ENCODE results near the gene INO80.
A peak's percentile ranks its signal among the peaks of the same experiment; 100 is the strongest.

Gene INO80

GRCh38 chr15:41039121-41039520, 77.0 kb downstream of the INO80 start:
- H3K4me1 Mint-ChIP-seq = no peaks in the 10 kb centered on the region
- ATAC-seq (no peak), DNase-seq (no peak)
- H3K27me3 Mint-ChIP-seq = no peaks in the 10 kb centered on the region
- H3K27ac Mint-ChIP-seq = no peak overlapping the region
- H3K9me3 Mint-ChIP-seq = no peaks in the 10 kb centered on the region
- no peak overlapping the region for H3K4me3 Mint-ChIP-seq

DNA sequence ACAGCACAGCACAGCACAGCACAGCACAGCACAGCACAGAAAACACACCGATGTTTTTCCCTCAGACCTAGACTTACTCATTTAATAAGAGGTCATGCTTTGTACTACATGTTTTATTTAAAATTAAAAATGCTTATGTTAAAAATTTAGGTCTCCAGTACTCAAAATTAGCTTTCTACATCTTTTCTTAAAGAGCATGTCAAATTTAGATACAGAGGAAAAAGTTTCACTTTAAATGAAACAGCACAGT, 84.1 kb downstream of the INO80 start:
- no peak for ATAC-seq
- Mint-ChIP-seq H3K4me3 (no peak overlapping the region), H3K27ac (no peak overlapping the region)

DNA sequence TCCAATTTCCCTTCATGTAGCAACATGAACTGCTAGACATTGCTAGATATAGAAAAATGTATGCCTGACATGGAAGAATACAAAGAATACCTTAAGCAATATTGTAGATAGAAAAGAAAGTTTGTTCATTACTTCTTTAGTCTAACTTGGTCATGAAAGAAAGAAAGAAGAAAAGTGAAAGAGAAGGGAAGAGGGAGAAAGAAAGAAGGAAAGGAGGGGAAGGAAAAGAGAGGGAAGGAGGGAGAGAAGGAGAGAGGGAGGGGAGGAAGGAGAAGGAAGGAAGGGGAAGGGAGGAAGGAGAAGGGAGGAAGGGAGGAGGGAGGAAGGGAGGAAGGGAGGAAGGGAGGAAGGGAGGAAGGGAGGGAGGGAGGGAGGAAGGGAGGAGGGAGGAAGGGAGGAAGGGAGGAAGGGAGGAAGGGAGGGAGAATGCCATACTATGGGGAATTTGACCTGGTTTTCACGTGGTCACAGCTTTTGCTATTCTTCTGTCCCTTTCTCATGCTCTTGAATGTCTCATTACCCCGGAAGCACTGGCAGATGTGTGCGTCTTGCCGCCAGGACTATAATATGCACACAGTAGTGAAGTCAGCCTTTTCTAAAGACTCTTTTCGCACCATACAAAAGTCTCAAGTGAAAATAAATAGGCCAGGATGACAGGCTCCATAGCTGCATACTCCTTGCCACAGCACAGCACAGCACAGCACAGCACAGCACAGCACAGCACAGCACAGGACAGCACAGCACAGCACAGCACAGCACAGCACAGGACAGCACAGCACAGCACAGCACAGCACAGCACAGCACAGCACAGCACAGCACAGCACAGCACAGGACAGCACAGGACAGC, 84.6 kb downstream of the INO80 start:
- no peak for ATAC-seq
- no peak overlapping the region for H3K4me3 Mint-ChIP-seq
- DNase-seq = no peak
- peak overlapping the region in 1 of 2 donors; percentile 72 for H3K27ac Mint-ChIP-seq
- H3K4me1 Mint-ChIP-seq = peaks cover 9% of the 10 kb centered on the region
- no peaks in the 10 kb centered on the region for H3K27me3 Mint-ChIP-seq
- no peaks in the 10 kb centered on the region for H3K9me3 Mint-ChIP-seq

More for the DNA sequence above, 84.1 kb downstream of the INO80 start:
- no peaks in the 10 kb centered on the region for H3K27me3 Mint-ChIP-seq
- DNase-seq = no peak
- peaks cover 9% of the 10 kb centered on the region for H3K4me1 Mint-ChIP-seq
- H3K9me3 Mint-ChIP-seq = no peaks in the 10 kb centered on the region

DNA sequence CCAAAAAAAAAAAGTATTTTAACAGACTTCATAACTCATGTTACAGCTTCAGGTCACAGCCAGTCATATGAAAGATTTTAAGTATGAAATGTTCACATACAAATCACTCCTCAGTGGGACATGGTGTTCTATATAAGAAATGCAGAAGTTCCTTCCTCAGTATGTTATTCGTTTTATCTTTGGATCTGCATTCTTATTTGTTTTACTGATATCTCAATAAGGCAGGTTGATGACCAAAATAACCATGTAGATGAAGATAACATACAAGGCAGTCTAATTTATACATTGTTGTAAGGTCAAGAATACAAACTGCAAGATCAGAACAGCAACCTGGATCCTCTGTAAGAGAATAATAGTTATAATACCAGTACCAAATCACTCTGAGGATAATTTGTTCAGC, 87.2 kb downstream of the INO80 start:
- Mint-ChIP-seq H3K4me1 (peaks cover 9% of the 10 kb centered on the region), H3K27me3 (no peaks in the 10 kb centered on the region), H3K27ac (peak overlapping the region in 1 of 2 donors; percentile 6), H3K4me3 (no peak overlapping the region), H3K9me3 (no peaks in the 10 kb centered on the region)
- ATAC-seq = no peak
- no peak for DNase-seq

DNA sequence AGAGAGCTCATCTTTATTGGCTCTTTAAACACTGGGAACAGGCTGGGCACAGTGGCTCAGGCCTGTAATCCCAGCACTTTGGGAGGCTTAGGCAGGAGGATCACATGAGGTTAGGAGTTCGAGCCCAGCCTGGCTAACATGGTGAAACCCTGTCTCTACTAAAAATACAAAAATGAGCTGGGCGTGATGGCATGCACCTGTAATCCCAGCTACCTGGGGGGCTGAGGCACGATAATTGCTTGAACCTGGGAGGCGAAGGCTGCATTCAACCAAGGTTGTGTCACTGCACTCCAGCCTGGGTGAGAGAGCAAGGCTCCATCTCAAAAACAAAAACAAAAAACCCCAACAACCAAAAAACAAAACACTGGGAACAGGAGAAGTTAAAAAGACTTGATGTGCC, 90.7 kb downstream of the INO80 start:
- peak overlapping the region; percentile 8 to 20 for H3K27ac Mint-ChIP-seq
- H3K27me3 Mint-ChIP-seq = no peaks in the 10 kb centered on the region
- no peaks in the 10 kb centered on the region for H3K4me1 Mint-ChIP-seq
- no peak overlapping the region for H3K4me3 Mint-ChIP-seq
- DNase-seq (no peak), ATAC-seq (no peak)
- H3K9me3 Mint-ChIP-seq = no peaks in the 10 kb centered on the region

- H3K4me3 Mint-ChIP-seq = no peak overlapping the region
- H3K9me3 Mint-ChIP-seq = no peaks in the 10 kb centered on the region
- peak overlapping the region in 1 of 2 donors; percentile 7 for H3K27ac Mint-ChIP-seq
Measured at GRCh38 chr15:41024885-41025284, 91.2 kb downstream of the INO80 start.

GRCh38 chr15:41024131-41024530, 91.9 kb downstream of the INO80 start:
- Mint-ChIP-seq H3K4me1 (no peaks in the 10 kb centered on the region), H3K27ac (no peak overlapping the region), H3K4me3 (no peak overlapping the region), H3K9me3 (no peaks in the 10 kb centered on the region), H3K27me3 (no peaks in the 10 kb centered on the region)
- DNase-seq = no peak
- no peak for ATAC-seq

More at GRCh38 chr15:41024885-41025284, 91.2 kb downstream of the INO80 start:
- Mint-ChIP-seq H3K27me3 (no peaks in the 10 kb centered on the region), H3K4me1 (no peaks in the 10 kb centered on the region)
- ATAC-seq (no peak), DNase-seq (no peak)

GRCh38 chr15:41022487-41023090, 93.5 kb downstream of the INO80 start:
- DNase-seq = peak; percentile 34 to 35
- peak; percentile 73 for ATAC-seq

DNA sequence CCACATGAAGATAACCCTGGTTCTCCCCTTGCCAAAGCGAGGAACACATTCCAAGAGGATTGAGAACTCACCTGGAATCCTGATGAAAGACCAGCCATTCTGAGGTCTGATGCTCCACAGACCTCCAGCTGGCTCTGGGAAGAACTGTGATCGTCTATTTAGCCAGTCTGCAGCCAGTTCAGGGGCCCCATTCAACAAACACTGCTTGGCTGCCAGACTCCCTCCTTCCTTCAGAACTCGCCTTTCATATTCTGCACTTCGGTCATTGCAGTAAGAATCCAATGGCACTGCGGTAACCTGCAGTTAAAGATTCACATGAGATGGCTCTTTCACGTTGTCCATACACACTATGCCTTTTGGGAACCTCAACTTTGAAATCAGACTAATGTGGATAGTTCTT, 95.3 kb downstream of the INO80 start:
- Mint-ChIP-seq H3K4me1 (no peaks in the 10 kb centered on the region), H3K9me3 (no peaks in the 10 kb centered on the region), H3K27ac (no peak overlapping the region), H3K4me3 (no peak overlapping the region), H3K27me3 (no peaks in the 10 kb centered on the region)
- no peak for DNase-seq
- no peak for ATAC-seq

More at GRCh38 chr15:41022487-41023090, 93.5 kb downstream of the INO80 start:
- no peaks in the 10 kb centered on the region for H3K27me3 Mint-ChIP-seq
- H3K27ac Mint-ChIP-seq = no peak overlapping the region
- no peaks in the 10 kb centered on the region for H3K9me3 Mint-ChIP-seq
- H3K4me1 Mint-ChIP-seq = no peaks in the 10 kb centered on the region
- H3K4me3 Mint-ChIP-seq = no peak overlapping the region

DNA sequence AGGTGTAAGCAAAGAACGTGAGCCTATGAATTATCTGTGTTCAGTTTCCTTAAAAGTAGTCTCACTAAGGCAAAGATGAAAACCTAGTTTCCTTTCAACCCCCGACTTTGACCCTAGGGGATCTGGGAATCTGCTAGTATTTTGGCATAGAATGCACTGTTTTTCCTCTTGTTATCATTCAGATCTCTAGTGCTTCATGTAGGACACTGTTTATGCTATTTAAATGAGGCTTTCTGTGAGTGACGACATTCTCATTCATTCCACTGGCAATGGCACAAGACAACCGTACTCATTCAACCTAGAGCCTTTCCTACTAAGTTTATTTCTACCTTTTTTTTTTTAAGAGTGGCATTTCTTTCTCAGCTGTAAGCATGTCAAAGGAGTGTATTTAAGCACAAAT, 95.8 kb downstream of the INO80 start:
- no peak overlapping the region for H3K27ac Mint-ChIP-seq
- no peaks in the 10 kb centered on the region for H3K9me3 Mint-ChIP-seq

DNA sequence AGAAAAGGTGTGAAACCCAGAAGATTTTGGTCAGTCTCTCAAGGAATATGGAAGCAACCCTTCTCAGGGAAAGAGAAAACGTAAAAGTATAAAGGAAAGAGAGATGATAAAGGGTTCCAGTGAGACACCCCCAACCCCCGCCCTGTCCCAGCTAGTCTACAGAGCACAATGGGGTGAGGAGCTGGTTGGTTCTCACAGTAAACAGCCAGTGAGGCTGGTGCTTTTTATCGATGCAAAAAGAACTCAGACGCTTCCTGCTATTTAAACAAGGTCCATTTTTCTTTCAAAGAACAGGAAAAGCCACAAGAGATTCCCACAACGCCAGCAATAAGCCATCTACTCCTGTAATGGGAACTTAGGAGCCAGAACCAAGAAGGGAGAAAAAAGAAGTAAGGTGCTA, 96.9 kb downstream of the INO80 start:
- ATAC-seq (no peak), DNase-seq (no peak)
- Mint-ChIP-seq H3K27ac (no peak overlapping the region), H3K4me1 (no peaks in the 10 kb centered on the region), H3K4me3 (no peak overlapping the region), H3K9me3 (no peaks in the 10 kb centered on the region), H3K27me3 (no peaks in the 10 kb centered on the region)

More for the DNA sequence above, 95.8 kb downstream of the INO80 start:
- H3K27me3 Mint-ChIP-seq = no peaks in the 10 kb centered on the region
- H3K4me1 Mint-ChIP-seq = no peaks in the 10 kb centered on the region
- no peak for ATAC-seq
- H3K4me3 Mint-ChIP-seq = no peak overlapping the region
- no peak for DNase-seq

- DNase-seq (no peak), ATAC-seq (no peak)
- Mint-ChIP-seq H3K9me3 (no peaks in the 10 kb centered on the region), H3K27me3 (no peaks in the 10 kb centered on the region), H3K4me1 (no peaks in the 10 kb centered on the region), H3K27ac (no peak overlapping the region), H3K4me3 (no peak overlapping the region)
Measured at GRCh38 chr15:41018534-41018933, 97.5 kb downstream of the INO80 start.

GRCh38 chr15:41017066-41017735, 98.9 kb downstream of the INO80 start:
- Mint-ChIP-seq H3K27ac (peak overlapping the region in 1 of 2 donors; percentile 60), H3K4me3 (no peak overlapping the region), H3K4me1 (no peaks in the 10 kb centered on the region), H3K27me3 (no peaks in the 10 kb centered on the region), H3K9me3 (no peaks in the 10 kb centered on the region)
- no peak for ATAC-seq
- DNase-seq = no peak

GRCh38 chr15:41013691-41014414, 102.2 kb downstream of the INO80 start:
- no peak for DNase-seq
- no peak overlapping the region for H3K27ac Mint-ChIP-seq
- H3K4me1 Mint-ChIP-seq = no peaks in the 10 kb centered on the region
- H3K27me3 Mint-ChIP-seq = no peaks in the 10 kb centered on the region
- H3K9me3 Mint-ChIP-seq = no peaks in the 10 kb centered on the region
- ATAC-seq = no peak
- H3K4me3 Mint-ChIP-seq = no peak overlapping the region

DNA sequence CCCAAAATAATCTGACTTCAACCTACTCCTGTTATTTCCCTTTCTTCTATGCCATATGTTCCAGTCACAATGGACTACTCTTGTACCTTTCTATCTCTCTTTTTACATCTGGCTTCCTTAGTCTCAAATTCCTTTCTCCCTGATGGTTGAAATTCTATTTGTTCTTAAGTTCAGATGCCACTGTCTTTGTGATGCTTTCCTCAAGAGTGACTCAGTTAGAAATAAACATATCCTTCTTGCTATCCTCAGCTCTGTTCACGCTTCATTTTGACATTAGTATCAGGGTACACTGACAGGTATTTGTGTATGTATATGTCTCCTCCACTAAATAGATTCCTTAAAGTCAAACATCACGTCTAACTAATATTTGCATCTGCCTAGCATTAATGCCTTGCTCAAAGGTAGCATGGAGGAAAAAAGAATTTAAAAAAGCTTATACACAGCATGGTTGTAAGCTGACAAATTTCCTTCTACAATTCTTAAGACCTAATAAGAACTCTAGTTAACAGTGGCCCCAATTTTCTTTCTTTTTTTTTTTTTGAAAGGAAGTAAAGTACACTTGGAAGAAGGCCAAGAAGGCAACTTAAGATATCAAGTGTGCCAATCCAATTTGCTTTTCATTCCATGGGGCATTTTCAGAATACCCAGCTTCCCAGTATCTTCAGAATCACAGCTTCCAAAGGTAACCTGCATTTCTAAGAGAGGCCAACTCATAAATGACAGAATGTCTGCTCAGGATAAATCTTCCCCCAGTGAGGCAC, 104.8 kb downstream of the INO80 start:
- H3K4me3 Mint-ChIP-seq = no peak overlapping the region
- ATAC-seq = no peak
- no peaks in the 10 kb centered on the region for H3K4me1 Mint-ChIP-seq
- no peak for DNase-seq
- H3K27ac Mint-ChIP-seq = no peak overlapping the region
- H3K27me3 Mint-ChIP-seq = no peaks in the 10 kb centered on the region
- H3K9me3 Mint-ChIP-seq = no peaks in the 10 kb centered on the region
